Ovary (tissue), 9 donors: ENCODE results near the gene SATB1. TPM values are rescaled to one million over a fixed set of nuclear protein-coding genes. Genes with fewer than 3 reads are reported as not detected.
"Not testable (repeated sequence)": the region's sequence is repeated elsewhere in the genome, so short reads cannot be mapped to it uniquely, and the experiment has no call there.

Experiments
- DNase-seq, 5 donors: peaks; one replicate each; pipeline ENCODE4 v3.0.0-alpha.2; 2019 to 2020
- H3K27ac ChIP-seq, 2 donors: fragments of 200-600 bp; one replicate each; pipeline versions ENCODE4 v1.5.1 to v1.8.0; 2019 to 2022
- H3K27me3 ChIP-seq: fragments of 200-600 bp; one replicate; pipeline ENCODE4 v1.8.0; 2022
- H3K36me3 ChIP-seq: fragments of 200-600 bp; sonication (generic); one replicate; pipeline ENCODE4 v1.5.1; 2019
- H3K4me1 ChIP-seq: one replicate; pipeline ENCODE4 v1.8.1; 2013; ENCODE audit warnings: mild to moderate bottlenecking, moderate library complexity; ENCODE audit not compliant: insufficient read depth
- H3K4me3 ChIP-seq: fragments of 200-600 bp; sonication (generic); one replicate; pipeline ENCODE4 v1.5.1; 2017
- H3K9me3 ChIP-seq, 2 donors: fragments of 200-600 bp in 1 of 2; sonication (generic) in 1 of 2; one replicate each; pipeline versions ENCODE4 v1.5.1 to v1.8.1; 2013 to 2019; ENCODE audit warnings: mild to moderate bottlenecking in 1 of 2, moderate library complexity in 1 of 2
- CTCF ChIP-seq, 3 donors: fragments of 450-650 bp in 2 of 3; fragments of 200-600 bp in 1 of 3; IDR thresholded peaks; one replicate each; pipeline versions ENCODE4 v1.5.1 to v1.8.0; 2016 to 2022; ENCODE audit warnings: antibody characterized with exemption in 3 of 3, mild to moderate bottlenecking in 1 of 3
- EP300 ChIP-seq: sonication (generic); formaldehyde crosslinking; IDR thresholded peaks from one replicate; pipeline ENCODE4 v1.6.1; 2017; ENCODE audit warnings: antibody characterized with exemption
- POLR2A ChIP-seq: fragments of 450-650 bp; IDR thresholded peaks from one replicate; pipeline ENCODE4 v1.6.1; 2017; ENCODE audit warnings: antibody characterized with exemption, mild to moderate bottlenecking, moderate library complexity
- WGBS, 3 donors: extraction: QIAGEN DNeasy Blood & Tissue Kit in 1 of 3; methylation state at CpG; one replicate each; pipeline versions ENCODE4 v1.1.5 to v1.1.7; 2013 to 2017; 5-methylcytosine and 5-hydroxymethylcytosine counted together
- intact Hi-C, 4 donors: fragments of 100-400 bp; cut with DNase I; formaldehyde crosslinking; loops; one replicate each; pipeline versions ENCODE4 v1.11.0 to v1.15.1; 2022 to 2023
- polyA plus RNA-seq, 2 donors: library from polyadenylated mRNA; stranded (reverse); fragments of 200-250 nt in 1 of 2; fragments of 350-450 nt in 1 of 2; fragmentation: Illumina TruSeq in 1 of 2; extraction: RNeasy Lipid Tissue Mini Kit (QIAGEN cat#74804) in 1 of 2; gene quantifications; one replicate each; pipeline ENCODE4 v1.2.3, GENCODE V29; 2013 to 2014
- total RNA-seq, 7 donors: library from RNA; depleted of rRNA in 2 of 7; stranded (reverse); fragments of >200 nt in 2 of 7; fragmentation: NEBNext Ultra II Directional in 3 of 7; extraction: Animal tissue kit (Norgen Biotek cat#: 25700) in 3 of 7; gene quantifications; one replicate each; pipeline versions ENCODE4 v1.1.0 to v1.2.4, GENCODE V29; 2016 to 2023
- donor health status: DM: no; HTN: no; CAD: no; lungs with moderate emphysema.
- donor health status: DM: no; HTN: no; CAD: no.
- donor health status: Bipolar disorder and iron deficiency.
- donor health status: DM: yes; HTN: yes; CAD: no.
- donor health status: DM: no; HTN: no; CAD: no.
- donor health status: DM: yes; HTN: yes; CAD: no.

Gene SATB1
- total and polyA plus RNA-seq, 9 donors, result 7.4 to 26.9 (median 18.9) TPM

GRCh38 chr3:18454766-18455165 is 29.6 kb upstream of the SATB1 start:
- Histone ChIP-seq H3K27ac (no peak overlapping the region), H3K4me1 (no peaks in the 10 kb centered on the region), H3K4me3 (no peak overlapping the region), H3K9me3 (no peaks in the 10 kb centered on the region), H3K36me3 (no peaks in the 10 kb centered on the region), H3K27me3 (no peaks in the 10 kb centered on the region)
- intact Hi-C loops, result no loop called here
- no peak for DNase-seq
- TF ChIP-seq CTCF (IDR thresholded peaks at IDR 0.05) (no peak), POLR2A (no peak), EP300 (no peak)
- 88 to 93% (median 93%) methylated on average over 2 of the region's 2 CpGs for WGBS, 3 donors

- H3K27me3 ChIP-seq, intact Hi-C loops, H3K36me3 ChIP-seq, DNase-seq, H3K4me1 ChIP-seq, H3K4me3 ChIP-seq, H3K27ac ChIP-seq, H3K9me3 ChIP-seq: not testable (repeated sequence)
- 95 to 97% (median 96%) methylated on average over 6 of the region's 6 CpGs for WGBS, 3 donors
Observed at GRCh38 chr3:18449618-18450017, 24.5 kb upstream of the SATB1 start.

- no peaks in the 10 kb centered on the region for H3K9me3 ChIP-seq
- peaks cover 7% of the 10 kb centered on the region for H3K4me1 ChIP-seq
- intact Hi-C loops, result no loop called here
- no peak overlapping the region for H3K4me3 ChIP-seq
- no peak for DNase-seq
- H3K27me3 ChIP-seq, result no peaks in the 10 kb centered on the region
- no peak overlapping the region for H3K27ac ChIP-seq
- TF ChIP-seq EP300 (no peak), CTCF (IDR thresholded peaks at IDR 0.05) (no peak), POLR2A (no peak)
- H3K36me3 ChIP-seq, result no peaks in the 10 kb centered on the region
Observed at GRCh38 chr3:18447720-18448119, 22.6 kb upstream of the SATB1 start.

- Histone ChIP-seq H3K9me3 (no peaks in the 10 kb centered on the region), H3K4me3 (no peak overlapping the region), H3K36me3 (no peaks in the 10 kb centered on the region), H3K27ac (no peak overlapping the region), H3K4me1 (peaks cover 7% of the 10 kb centered on the region), H3K27me3 (no peaks in the 10 kb centered on the region)
- intact Hi-C loops, result no loop called here
- 16 to 20% (median 16%) methylated on average over 7 of the region's 7 CpGs for WGBS, 3 donors
- TF ChIP-seq POLR2A, result no peak
- no peak for TF ChIP-seq CTCF (IDR thresholded peaks at IDR 0.05)
- TF ChIP-seq EP300, result no peak
- DNase-seq, result no peak
Observed at GRCh38 chr3:18446149-18446825, 21.1 kb upstream of the SATB1 start.

GRCh38 chr3:18445401-18446148 is 20.4 kb upstream of the SATB1 start:
- Histone ChIP-seq H3K36me3 (no peaks in the 10 kb centered on the region), H3K27ac (no peak overlapping the region), H3K4me3 (peak overlapping the region; percentile 56), H3K9me3 (no peaks in the 10 kb centered on the region), H3K27me3 (no peaks in the 10 kb centered on the region), H3K4me1 (peaks cover 7% of the 10 kb centered on the region)
- DNase-seq, result peak in 2 of 5 donors; percentile 16 to 20
- no peak for TF ChIP-seq CTCF (IDR thresholded peaks at IDR 0.05)
- TF ChIP-seq EP300, result no peak
- no peak for TF ChIP-seq POLR2A
- 4 to 7% (median 5%) methylated on average over 23 to 33 of the region's 33 CpGs for WGBS, 3 donors
- intact Hi-C loops, result no loop called here
